ENCODE data around the gene LCMT1. TPM values are rescaled to one million over a fixed set of nuclear protein-coding genes. Genes with fewer than 3 reads are reported as not detected.
A peak's percentile ranks its signal among the peaks of the same experiment; 100 is the strongest.

Gene LCMT1
- total RNA-seq, 1 donor from 2014 or later: 35.7 TPM

DNA sequence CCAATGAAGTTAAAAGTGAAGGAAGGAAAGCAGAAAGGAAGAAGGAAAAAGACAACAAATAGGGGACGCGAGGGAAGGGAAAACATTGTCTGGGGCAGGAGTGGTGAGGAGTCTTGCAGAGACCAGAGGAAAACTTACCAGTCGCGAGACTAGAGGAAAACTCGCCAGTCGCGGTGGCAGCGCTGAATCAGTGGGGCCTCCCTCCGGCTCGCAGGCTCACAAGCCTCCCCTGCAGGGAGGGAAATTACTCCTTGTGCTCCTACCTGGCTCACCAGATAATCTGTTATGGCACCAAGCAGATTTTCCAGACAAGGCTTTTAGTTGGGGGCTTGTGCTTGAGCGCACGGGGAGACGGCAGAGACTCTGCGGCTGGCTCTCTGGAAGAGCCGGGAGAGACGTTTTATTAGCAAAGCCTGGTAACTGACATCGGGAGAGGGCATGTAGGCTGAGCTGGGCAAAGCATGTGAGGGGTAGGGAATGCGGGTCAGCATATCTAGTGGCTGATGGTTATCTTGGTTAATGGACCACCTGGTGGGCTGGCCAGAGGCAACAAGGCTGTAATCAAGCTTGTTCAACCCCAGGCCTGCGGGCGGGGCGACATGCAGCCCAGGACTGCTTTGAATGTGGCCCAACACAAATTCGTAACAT is 37.1 kb downstream of the LCMT1 start:
- ATAC-seq (no peak), DNase-seq (no peak)
- Histone ChIP-seq H3K4me1 (no peaks in the 10 kb centered on the region), H3K9me3 (no peaks in the 10 kb centered on the region), H3K27me3 (ENCODE audit: low read depth) (no peaks in the 10 kb centered on the region), H3K4me3 (no peak overlapping the region), H3K27ac (no peak overlapping the region), H3K36me3 (peaks cover 48% of the 10 kb centered on the region)
- TF ChIP-seq, protein P1, sequence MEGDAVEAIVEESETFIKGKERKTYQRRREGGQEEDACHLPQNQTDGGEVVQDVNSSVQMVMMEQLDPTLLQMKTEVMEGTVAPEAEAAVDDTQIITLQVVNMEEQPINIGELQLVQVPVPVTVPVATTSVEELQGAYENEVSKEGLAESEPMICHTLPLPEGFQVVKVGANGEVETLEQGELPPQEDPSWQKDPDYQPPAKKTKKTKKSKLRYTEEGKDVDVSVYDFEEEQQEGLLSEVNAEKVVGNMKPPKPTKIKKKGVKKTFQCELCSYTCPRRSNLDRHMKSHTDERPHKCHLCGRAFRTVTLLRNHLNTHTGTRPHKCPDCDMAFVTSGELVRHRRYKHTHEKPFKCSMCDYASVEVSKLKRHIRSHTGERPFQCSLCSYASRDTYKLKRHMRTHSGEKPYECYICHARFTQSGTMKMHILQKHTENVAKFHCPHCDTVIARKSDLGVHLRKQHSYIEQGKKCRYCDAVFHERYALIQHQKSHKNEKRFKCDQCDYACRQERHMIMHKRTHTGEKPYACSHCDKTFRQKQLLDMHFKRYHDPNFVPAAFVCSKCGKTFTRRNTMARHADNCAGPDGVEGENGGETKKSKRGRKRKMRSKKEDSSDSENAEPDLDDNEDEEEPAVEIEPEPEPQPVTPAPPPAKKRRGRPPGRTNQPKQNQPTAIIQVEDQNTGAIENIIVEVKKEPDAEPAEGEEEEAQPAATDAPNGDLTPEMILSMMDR (IDR thresholded peaks at IDR 0.05): no peak
- intact Hi-C loops (cut with DNase I): no loop called here

GRCh38 chr16:25151996-25152395 is 40.5 kb downstream of the LCMT1 start:
- Histone ChIP-seq H3K36me3 (peaks cover 43% of the 10 kb centered on the region), H3K27ac (no peak overlapping the region), H3K27me3 (ENCODE audit: low read depth) (no peaks in the 10 kb centered on the region), H3K4me1 (no peaks in the 10 kb centered on the region), H3K4me3 (no peak overlapping the region), H3K9me3 (no peaks in the 10 kb centered on the region)
- ATAC-seq (no peak), DNase-seq (no peak)
- intact Hi-C loops (cut with DNase I): no loop called here
- TF ChIP-seq, protein P1 (IDR thresholded peaks at IDR 0.05): no peak

- Histone ChIP-seq H3K4me3 (no peak overlapping the region), H3K4me1 (no peaks in the 10 kb centered on the region), H3K36me3 (peaks cover 66% of the 10 kb centered on the region), H3K27me3 (ENCODE audit: low read depth) (no peaks in the 10 kb centered on the region), H3K27ac (no peak overlapping the region), H3K9me3 (no peaks in the 10 kb centered on the region)
- intact Hi-C loops (cut with DNase I): no loop called here
- TF ChIP-seq, protein P1 (IDR thresholded peaks at IDR 0.05): no peak
- DNase-seq (no peak), ATAC-seq (peak; percentile 16 to 42)
These were observed 44.3 kb downstream of the LCMT1 start for GRCh38 chr16:25155553-25156460.

DNA sequence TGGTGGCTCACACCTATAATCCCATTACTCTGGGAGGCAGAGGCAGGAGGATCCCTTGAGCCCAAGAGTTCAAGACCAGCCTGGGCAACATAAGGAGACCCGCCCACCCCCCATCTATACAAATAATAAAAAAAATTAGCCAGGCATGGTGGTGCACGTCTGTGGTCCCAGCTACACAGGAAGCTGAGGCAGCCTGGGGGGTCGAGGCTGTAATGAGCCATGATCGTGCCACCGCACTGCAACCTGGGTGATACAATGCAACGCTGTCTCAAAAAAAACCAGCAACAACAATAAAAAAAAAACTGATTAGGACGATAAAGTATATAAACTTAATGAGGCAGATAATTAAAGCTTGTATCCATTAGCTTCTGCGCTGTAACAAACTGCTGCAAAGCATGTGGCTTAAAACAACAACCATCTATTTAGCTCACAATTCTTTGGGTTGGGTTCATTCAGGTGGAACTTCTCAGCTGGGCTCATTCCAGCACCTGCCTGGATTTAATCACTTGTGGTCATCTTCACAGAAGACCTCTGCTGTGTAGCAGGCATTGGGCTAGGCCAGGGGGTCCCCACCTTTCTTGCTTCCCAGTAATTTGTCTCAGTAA is 45.8 kb downstream of the LCMT1 start:
- Histone ChIP-seq H3K4me1 (no peaks in the 10 kb centered on the region), H3K4me3 (no peak overlapping the region), H3K27me3 (ENCODE audit: low read depth) (no peaks in the 10 kb centered on the region), H3K36me3 (peaks cover 74% of the 10 kb centered on the region), H3K27ac (no peak overlapping the region), H3K9me3 (no peaks in the 10 kb centered on the region)
- TF ChIP-seq, protein P1 (IDR thresholded peaks at IDR 0.05): no peak
- DNase-seq (no peak), ATAC-seq (no peak)
- intact Hi-C loops (cut with DNase I): no loop called here

- no peaks in the 10 kb centered on the region for H3K27me3 ChIP-seq (ENCODE audit: low read depth)
- H3K9me3 ChIP-seq: no peaks in the 10 kb centered on the region
- H3K4me3 ChIP-seq: no peak overlapping the region
- intact Hi-C loops (cut with DNase I): no loop called here
- ATAC-seq (no peak), DNase-seq (no peak)
- TF ChIP-seq, protein P1 (IDR thresholded peaks at IDR 0.05): no peak
- H3K27ac ChIP-seq: no peak overlapping the region
- peaks cover 73% of the 10 kb centered on the region for H3K36me3 ChIP-seq
- no peaks in the 10 kb centered on the region for H3K4me1 ChIP-seq
These were observed 46.9 kb downstream of the LCMT1 start for GRCh38 chr16:25158401-25158800.
